ENCODE results near the gene IFNA17.
"Not testable (repeated sequence)": the region's sequence is repeated elsewhere in the genome, so short reads cannot be mapped to it uniquely, and the experiment has no call there.

Gene IFNA17

DNA sequence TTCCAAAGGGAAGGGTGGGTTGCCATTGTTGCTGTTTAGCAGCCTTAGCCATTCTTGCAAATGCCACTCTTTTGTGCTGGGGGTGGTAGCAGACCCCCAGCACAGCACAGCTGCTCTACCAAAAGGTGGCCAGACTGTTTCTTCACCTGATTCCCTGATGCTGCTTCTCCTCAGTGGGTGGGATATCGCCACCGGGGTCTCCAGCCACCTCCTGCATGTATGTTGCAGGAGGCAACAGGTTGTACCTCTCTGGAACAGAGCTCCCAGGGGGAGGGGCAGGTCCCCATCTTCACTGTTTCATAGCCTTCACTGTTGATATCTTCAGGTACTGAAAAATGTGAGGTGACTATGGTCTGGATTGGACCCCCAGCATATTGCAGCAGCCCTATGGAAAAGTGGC lies 17.2 kb downstream of the IFNA17 start:
- not testable (repeated sequence) for DNase-seq (ENCODE audit: low read depth in 2 of 2)

DNA sequence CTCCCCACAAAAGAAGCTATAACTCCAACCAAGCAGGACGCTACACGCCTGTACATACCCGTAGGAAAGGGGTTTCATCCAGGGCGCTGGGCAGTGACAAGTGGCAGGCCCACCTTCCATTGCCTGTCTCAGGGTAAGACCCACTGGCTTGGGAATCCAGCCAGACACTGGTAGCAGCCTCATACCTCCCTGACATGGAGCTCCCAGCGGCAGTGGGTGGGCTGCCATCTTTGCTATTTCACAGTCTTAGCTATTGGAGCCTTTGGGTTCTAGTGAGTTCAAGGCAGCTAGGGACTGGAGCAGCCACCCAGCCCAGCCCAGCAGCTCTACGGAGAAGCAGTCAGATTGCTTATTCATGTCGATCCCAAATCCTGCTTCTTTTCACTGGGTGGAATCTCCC lies 17.7 kb downstream of the IFNA17 start:
- no peak for DNase-seq (ENCODE audit: low read depth in 2 of 2)

DNA sequence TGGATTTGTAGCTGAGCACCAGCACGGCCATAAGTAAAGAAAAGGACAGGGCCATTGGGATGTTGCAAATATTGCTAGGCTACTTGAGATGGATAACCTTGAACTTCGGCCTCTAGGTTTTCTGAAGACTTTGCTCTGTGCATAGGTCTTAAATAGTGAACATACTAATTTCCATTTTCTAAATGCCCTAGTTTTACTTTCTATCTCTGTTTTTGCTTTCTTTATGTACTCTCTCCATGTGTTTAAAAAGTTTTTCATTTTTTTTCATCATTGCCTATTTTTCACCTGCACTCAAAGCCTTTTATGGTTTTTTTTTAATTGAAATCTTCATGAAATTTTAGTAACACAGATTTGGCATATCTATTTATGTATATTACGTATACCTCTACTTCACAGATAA lies 21.0 kb downstream of the IFNA17 start, which contains the start of gene IFNA10:
IFNA10 (minus strand) TSS at position 101 of the 400 bp plus-strand sequence; CDS start at position 55, 46 bp downstream.
- not testable (repeated sequence) for DNase-seq (ENCODE audit: low read depth in 2 of 2)

DNA sequence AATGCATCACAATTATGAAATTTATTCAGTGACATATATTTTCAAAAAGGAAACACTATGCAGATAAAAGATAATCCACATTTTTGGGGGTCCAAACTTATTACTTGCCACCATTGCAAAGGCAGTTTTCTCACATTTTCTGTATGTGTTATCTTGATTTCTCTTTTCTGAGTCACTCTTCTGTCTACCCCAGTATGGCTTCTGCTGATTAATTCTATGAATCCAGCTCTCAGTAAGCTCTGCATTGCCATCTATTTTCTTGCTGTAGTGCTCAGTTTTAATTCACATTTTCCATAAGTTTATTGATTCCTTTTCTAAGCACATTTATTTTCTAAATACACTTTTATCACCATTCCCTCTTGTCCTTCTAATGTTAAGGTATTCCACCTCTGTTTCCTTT lies 22.8 kb downstream of the IFNA17 start:
- DNase-seq (ENCODE audit: low read depth in 2 of 2): no peak

DNA sequence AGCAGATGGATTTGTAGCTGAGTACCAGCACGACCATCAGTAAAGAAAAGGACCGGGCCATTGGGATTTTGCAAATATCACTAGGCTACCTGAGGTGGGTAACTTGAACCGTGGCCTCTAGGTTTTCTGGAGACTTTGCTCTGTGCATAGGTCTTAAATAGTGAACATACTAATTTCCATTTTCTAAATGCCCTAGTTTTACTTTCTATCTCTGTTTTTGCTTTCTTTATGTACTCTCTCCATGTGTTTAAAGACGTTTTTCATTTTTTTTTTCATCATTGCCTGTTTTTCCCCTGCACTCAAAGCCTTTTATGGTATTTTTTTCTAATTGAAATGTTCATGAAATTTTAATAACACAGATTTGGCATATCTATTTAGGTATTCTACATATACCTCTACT lies 25.9 kb downstream of the IFNA17 start, which contains the start of gene IFNA7:
IFNA7 (minus strand) TSS at position 101 of the 400 bp plus-strand sequence; CDS start at position 61, 40 bp downstream.
- not testable (repeated sequence) for DNase-seq (ENCODE audit: low read depth in 2 of 2)

DNA sequence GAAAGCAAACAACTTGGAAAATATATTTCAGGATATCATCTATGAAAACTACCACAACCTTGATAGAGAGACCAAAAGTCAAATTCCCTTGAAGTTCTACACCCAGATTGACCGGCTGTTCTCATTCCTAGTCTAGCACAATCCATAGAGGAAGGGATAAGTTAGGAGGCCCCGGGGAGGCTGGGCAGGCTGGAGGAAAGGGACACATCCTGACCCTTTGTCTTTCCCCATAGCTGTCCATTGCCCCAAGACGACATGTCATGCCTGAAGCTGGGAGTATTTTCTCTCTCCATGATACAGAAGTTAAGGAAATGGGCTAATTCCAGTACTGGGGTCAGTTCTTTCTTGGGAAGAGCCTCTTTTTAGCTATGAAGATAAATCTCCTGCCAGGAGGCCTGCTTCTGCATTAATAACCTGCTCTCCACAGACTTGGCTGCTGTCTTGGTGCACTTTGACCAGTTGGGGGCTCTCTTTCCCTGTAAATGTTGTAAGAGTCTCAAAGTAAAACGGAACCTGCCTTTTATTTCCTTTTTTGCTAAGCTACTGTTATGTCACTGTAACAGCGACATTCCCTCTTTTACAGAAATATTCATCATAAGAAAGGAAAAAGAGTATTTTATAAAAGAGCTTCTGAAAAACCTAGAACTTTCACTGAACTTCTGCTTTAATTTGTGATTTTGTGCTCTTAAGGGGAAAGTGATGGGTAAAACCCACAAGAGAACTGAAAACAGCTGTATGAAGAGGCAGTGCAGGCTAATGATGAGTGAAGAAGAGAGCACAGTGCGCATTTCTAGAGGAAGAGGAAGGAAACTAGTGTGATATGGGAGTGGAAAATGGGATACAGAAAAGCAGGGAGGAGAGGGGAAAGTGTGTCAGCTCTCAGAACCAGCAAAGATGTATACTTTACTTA lies 32.9 kb downstream of the IFNA17 start:
- peak in 1 of 2 donors; percentile 15 for DNase-seq (ENCODE audit: low read depth in 2 of 2)

DNA sequence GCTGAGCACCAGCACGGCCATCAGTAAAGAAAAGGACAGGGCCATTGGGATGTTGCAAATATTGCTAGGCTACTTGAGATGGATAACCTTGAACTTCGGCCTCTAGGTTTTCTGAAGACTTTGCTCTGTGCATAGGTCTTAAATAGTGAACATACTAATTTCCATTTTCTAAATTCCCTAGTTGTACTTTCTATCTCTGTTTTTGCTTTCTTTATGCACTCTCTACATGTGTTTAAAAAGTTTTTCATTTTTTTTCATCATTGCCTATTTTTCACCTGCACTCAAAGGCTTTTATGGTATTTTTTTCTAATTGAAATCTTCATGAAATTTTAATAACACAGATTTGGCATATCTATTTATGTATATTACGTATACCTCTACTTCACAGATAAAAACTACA lies 40.5 kb downstream of the IFNA17 start, which contains the start of gene IFNA4:
IFNA4 (minus strand) TSS at position 101 of the 400 bp plus-strand sequence; CDS start at position 45, 56 bp downstream.
- not testable (repeated sequence) for DNase-seq (ENCODE audit: low read depth in 2 of 2)

DNA sequence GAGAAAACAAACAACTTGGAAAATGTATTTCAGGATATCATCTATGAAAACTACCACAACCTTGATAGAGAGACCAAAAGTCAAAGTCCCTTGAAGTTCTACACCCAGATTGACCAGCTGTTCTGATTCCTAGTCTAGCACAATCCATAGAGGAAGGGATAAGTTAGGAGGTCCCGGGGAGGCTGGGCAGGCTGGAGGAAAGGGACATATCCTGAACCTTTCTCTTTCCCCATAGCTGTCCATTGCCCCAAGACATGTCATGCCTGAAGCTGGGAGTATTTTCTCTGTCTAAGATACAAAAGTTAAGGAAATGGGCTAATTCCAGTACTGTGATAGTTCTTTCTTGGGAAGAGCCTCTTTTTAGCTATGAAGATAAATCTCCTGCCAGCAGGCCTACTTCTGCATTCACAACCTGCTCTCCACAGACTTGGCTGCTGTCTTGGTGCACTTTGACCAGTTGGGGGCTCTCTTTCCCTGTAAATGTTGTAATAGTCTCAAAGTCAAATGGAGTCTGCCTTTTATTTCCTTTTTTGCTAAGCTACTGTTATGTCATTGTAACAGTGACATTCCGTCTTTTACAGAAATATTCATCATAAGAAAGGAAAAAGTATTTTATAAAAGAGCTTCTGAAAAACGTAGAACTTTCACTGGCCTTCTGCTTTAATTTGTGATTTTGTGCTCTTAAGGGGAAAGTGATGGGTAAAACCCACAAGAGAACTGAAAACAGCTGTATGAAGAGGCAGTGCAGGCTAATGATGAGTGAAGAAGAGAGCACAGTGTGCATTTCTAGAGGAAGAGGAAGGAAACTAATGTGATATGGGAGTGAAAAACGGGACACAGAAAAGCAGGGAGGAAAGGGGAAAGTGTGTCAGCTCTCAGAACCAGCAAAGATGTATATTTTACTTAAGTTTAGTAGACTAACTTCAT lies 44.9 kb downstream of the IFNA17 start:
- DNase-seq (ENCODE audit: low read depth in 2 of 2): not testable (repeated sequence)

Data from stimulated activated CD4-positive, alpha-beta T cell treated with anti-CD3 and anti-CD28 coated beads, Interleukin-4, amount 100 ng/mL, for 48 hours (primary cell).